ENCODE data around the gene TSPAN11. TPM values are rescaled to one million over a fixed set of nuclear protein-coding genes. Genes with fewer than 3 reads are reported as not detected.

Gene TSPAN11
- total and polyA plus RNA-seq, 2 of the 4 experiments (the other 2 are of a cell fraction) = 0.18 to 0.26 TPM

DNA sequence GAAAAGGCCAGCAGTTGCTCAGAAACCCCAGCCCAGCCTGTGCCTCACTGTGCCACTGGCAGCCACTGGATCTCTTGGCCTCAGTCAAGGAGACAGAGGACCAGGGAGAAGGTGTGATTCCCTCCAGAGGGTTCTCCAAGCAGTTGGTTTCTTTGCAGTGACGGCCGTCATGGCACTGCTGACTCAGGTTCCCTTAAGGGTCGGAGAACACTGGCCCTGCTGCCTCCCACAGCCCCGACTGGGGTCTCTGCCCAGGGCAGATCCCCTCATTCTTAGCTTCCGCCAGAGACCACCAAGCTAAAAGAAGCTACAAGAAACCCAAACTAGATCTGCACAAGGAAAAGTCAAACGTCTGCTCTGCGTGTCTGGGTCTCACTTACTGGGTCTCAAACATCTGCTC is 16.4 kb downstream of the TSPAN11 start:
- dilution Hi-C loops (cut with HindIII; ENCODE audit: low sequenced_read_pairs, unreplicated experiment) (no loop called here), intact Hi-C loops (cut with micrococcal nuclease) (no loop called here), in situ Hi-C loops (cut with MboI; ENCODE audit: low sequenced_read_pairs) (no loop called here)
- H3K9ac ChIP-seq (ENCODE audit: low read depth, low read length) = no peak overlapping the region
- no peaks in the 10 kb centered on the region for H3K9me1 ChIP-seq (ENCODE audit: insufficient read depth, low read length)
- no peak overlapping the region for H2AK5ac ChIP-seq (ENCODE audit: low read depth, low read length)
- H3K56ac ChIP-seq (ENCODE audit: extremely low read depth, insufficient read depth, low read length) = no peak overlapping the region
- no peak overlapping the region for H3K4ac ChIP-seq (ENCODE audit: low read depth, low read length)
- no peak overlapping the region for H2AFZ ChIP-seq (replicated peaks; ENCODE audit: low read length, poor library complexity)
- DNase-seq (no peak), ATAC-seq (ENCODE audit: low read depth) (no peak)
- H3K18ac ChIP-seq (ENCODE audit: low read depth, low read length) = no peak overlapping the region
- H2BK20ac ChIP-seq (ENCODE audit: low read depth, low read length) = no peak overlapping the region
- H2AK9ac ChIP-seq (replicated peaks; ENCODE audit: low read depth, low read length, poor library complexity) = no peak overlapping the region
- no peak overlapping the region for H3K14ac ChIP-seq (replicated peaks; ENCODE audit: low read depth, low read length)
- ChIA-PET POLR2A (ENCODE audit: unreplicated experiment) (no interaction called here), CTCF (no interaction called here)
- H3K9me3 ChIP-seq (ENCODE audit: control insufficient read depth, insufficient read depth, low read length) = no peaks in the 10 kb centered on the region
- no TSS peak for BruUV-seq (replicated peaks)
- WGBS, 2 experiments (ENCODE audit: extremely low coverage in 2 of 2, insufficient read length in 1 of 2) = 60% methylated on average over 1 of the region's 7 CpGs; no CpG with 5 or more reads in 1 of the 2 experiments
- H3K36me3 ChIP-seq (ENCODE audit: control insufficient read depth, insufficient read depth, low read length) = no peaks in the 10 kb centered on the region
- no peak overlapping the region for H4K8ac ChIP-seq (ENCODE audit: low read depth in 2 of 2, low read length in 2 of 2)
- no peak overlapping the region for H2BK5ac ChIP-seq (ENCODE audit: low read depth, low read length, poor library complexity, severe bottlenecking)
- no peak overlapping the region for H2BK15ac ChIP-seq (ENCODE audit: low read depth, low read length)
- no peak overlapping the region for H4K5ac ChIP-seq (ENCODE audit: low read depth, low read length)
- H3K4me3 ChIP-seq (ENCODE audit: insufficient read depth, low read depth, low read length) = no peak overlapping the region
- H4K20me1 ChIP-seq (ENCODE audit: insufficient read depth, low read length) = no peaks in the 10 kb centered on the region
- TF ChIP-seq CHD1 (IDR thresholded peaks at IDR 0.05; ENCODE audit: low read depth, low read length) (no peak), RCOR1 (IDR thresholded peaks at IDR 0.05; ENCODE audit: insufficient replicate concordance, low read length) (no peak), NFE2L2 (IDR thresholded peaks at IDR 0.05; ENCODE audit: low read depth, low read length) (no peak), POLR2A (IDR thresholded peaks at IDR 0.05; ENCODE audit: low read depth, low read length) (no peak), USF2 (IDR thresholded peaks at IDR 0.05; ENCODE audit: low read depth, low read length) (no peak), RFX5 (IDR thresholded peaks at IDR 0.05; ENCODE audit: low read depth, low read length) (no peak), RAD21 (IDR thresholded peaks at IDR 0.05; ENCODE audit: low read length) (no peak), ELK1 (IDR thresholded peaks at IDR 0.05; ENCODE audit: borderline replicate concordance, low read depth, low read length) (no peak), MXI1 (IDR thresholded peaks at IDR 0.05; ENCODE audit: borderline replicate concordance, low read depth, low read length) (no peak), CEBPB (IDR thresholded peaks at IDR 0.05; ENCODE audit: low read depth, low read length) (no peak), MAFK (IDR thresholded peaks at IDR 0.05; ENCODE audit: low read depth, low read length) (no peak), CTCF (conservative IDR thresholded peaks at IDR 0.05; ENCODE audit: low read depth, low read length) (no peak)
- H3K23ac ChIP-seq (ENCODE audit: low read depth, low read length) = no peak overlapping the region
- peaks cover 7% of the 10 kb centered on the region for H3K27me3 ChIP-seq (ENCODE audit: control insufficient read depth, insufficient read depth, low read length)
- no peak overlapping the region for H3K4me2 ChIP-seq (ENCODE audit: low read depth, low read length)
- no peaks in the 10 kb centered on the region for H3K79me1 ChIP-seq (ENCODE audit: low read depth in 1 of 2, low read length in 2 of 2)
- no peak overlapping the region for H4K91ac ChIP-seq (ENCODE audit: insufficient read depth, low read depth, low read length)
- no peak overlapping the region for H2BK120ac ChIP-seq (ENCODE audit: low read depth, low read length)
- no peaks in the 10 kb centered on the region for H3K4me1 ChIP-seq (ENCODE audit: control insufficient read depth, insufficient read depth, low read length)
- H3K27ac ChIP-seq (ENCODE audit: insufficient read depth, low read length) = no peak overlapping the region

All from IMR-90 (cell line).